A549 (cell line): ENCODE measurements around the gene CCL3. TPM values are rescaled to one million over a fixed set of nuclear protein-coding genes. Genes with fewer than 3 reads are reported as not detected.
"Not testable (repeated sequence)": the region's sequence is repeated elsewhere in the genome, so short reads cannot be mapped to it uniquely, and the experiment has no call there.

Experiments
- ATAC-seq, 2 experiments: fragments of 200-7000 bp in 1 of 2; fragments of >200 bp in 1 of 2; cut with Nextera tagmentation in 1 of 2; cut with Tn5 transposase in 1 of 2; 3 replicates each; pipeline versions ENCODE4 v1.8.0 to v1.9.1; 2018 to 2020; ENCODE audit warnings: mild to moderate bottlenecking in 1 of 2, moderate library complexity in 1 of 2
- CTCF ChIA-PET: fragments of 300-600 bp; sonication (Branson Sonifier 250); formaldehyde crosslinking; extraction: SDS; loops from one replicate; lab custom pipeline; 2021; ENCODE audit warnings: antibody characterized with exemption, inconsistent platforms; lab: Yijun Ruan, JAX
- POLR2A ChIA-PET: fragments of 350-600 bp; formaldehyde crosslinking; extraction: SDS; loops from one replicate; lab custom pipeline; 2021; ENCODE audit warnings: antibody characterized with exemption, inconsistent platforms; lab: Yijun Ruan, JAX
- DNase-seq, 2 experiments: peaks; one replicate each; pipeline versions ENCODE4 v3.0.0 to v3.0.0-alpha.2; 2011 to 2016; ENCODE audit warnings: low read depth in 1 of 2, low spot score in 1 of 2
- FAIRE-seq: peaks from 2 replicates; lab custom pipeline; 2011; peaks lifted over from hg19 to GRCh38; lab: Jason Lieb, UNC
- H3K27ac ChIP-seq, 2 experiments: fragments of >200 bp; sonication (Bioruptor Twin); formaldehyde crosslinking; 3 replicates each; pipeline ENCODE4 v1.5.1; 2016 to 2017
- H3K4me1 ChIP-seq: fragments of >200 bp; sonication (Bioruptor Twin); formaldehyde crosslinking; 3 replicates; pipeline ENCODE4 v1.6.1; 2016
- H3K4me2 ChIP-seq: fragments of >200 bp; sonication (Bioruptor Twin); formaldehyde crosslinking; 3 replicates; pipeline ENCODE4 v1.6.1; 2016
- H3K4me3 ChIP-seq: fragments of >200 bp; sonication (Bioruptor Twin); formaldehyde crosslinking; 3 replicates; pipeline ENCODE4 v1.5.1; 2016
- H3K9me3 ChIP-seq: fragments of >200 bp; sonication (Bioruptor Twin); formaldehyde crosslinking; 3 replicates; pipeline ENCODE4 v1.6.1; 2016
- CBX2 ChIP-seq: fragments of 200-600 bp; sonication (generic); IDR thresholded peaks from 2 replicates; pipeline ENCODE4 v1.6.1; 2016; ENCODE audit warnings: low read depth, mild to moderate bottlenecking, borderline replicate concordance
- ELK1 ChIP-seq: fragments of 150-350 bp; IDR thresholded peaks from 2 replicates; pipeline ENCODE4 v1.6.1; 2014; ENCODE audit warnings: low read depth, mild to moderate bottlenecking, low read length
- FOXS1 ChIP-seq: fragments of 250-450 bp; sonication (Bioruptor Pico); IDR thresholded peaks from 2 replicates; pipeline ENCODE4 v1.5.0; 2020; ENCODE audit warnings: mild to moderate bottlenecking, moderate library complexity
- HMGXB4 ChIP-seq: fragments of 250-450 bp; sonication (Bioruptor Pico); IDR thresholded peaks from 2 replicates; pipeline ENCODE4 v1.5.0; 2021; ENCODE audit warnings: mild to moderate bottlenecking, moderate library complexity, borderline replicate concordance
- HOXA7 ChIP-seq: fragments of 250-450 bp; sonication (Bioruptor Pico); IDR thresholded peaks from 2 replicates; pipeline ENCODE4 v1.5.0; 2020; ENCODE audit warnings: mild to moderate bottlenecking, moderate library complexity
- JUN ChIP-seq, 2 experiments: fragments of >200 bp; sonication (Bioruptor Twin); formaldehyde crosslinking; IDR thresholded peaks; 2 replicates in 1 of 2; 3 replicates in 1 of 2; pipeline ENCODE4 v1.6.1; 2016 to 2017
- KDM1A ChIP-seq: fragments of 200-600 bp; sonication (generic); IDR thresholded peaks from 2 replicates; pipeline ENCODE4 v1.6.1; 2016; ENCODE audit warnings: low read depth, mild to moderate bottlenecking
- MAFK ChIP-seq: fragments of 450-650 bp; IDR thresholded peaks from 2 replicates; pipeline ENCODE4 v1.6.1; 2014; ENCODE audit not compliant: partially characterized antibody
- MAZ ChIP-seq: fragments of 150-350 bp; IDR thresholded peaks from 2 replicates; pipeline ENCODE4 v1.6.1; 2014; ENCODE audit warnings: antibody characterized with exemption, low read depth, low read length, borderline replicate concordance
- MYC ChIP-seq: IDR thresholded peaks from 2 replicates; pipeline ENCODE4 v1.6.1; 2012; ENCODE audit warnings: mild to moderate bottlenecking, inconsistent platforms, low read length, improper control_type of control experiment, borderline replicate concordance
- ZC3H11A ChIP-seq: fragments of 450-650 bp; IDR thresholded peaks from 2 replicates; pipeline ENCODE4 v1.6.1; 2014; ENCODE audit warnings: antibody characterized with exemption, mild to moderate bottlenecking
- ZSCAN20 ChIP-seq: fragments of 250-450 bp; sonication (Bioruptor Pico); IDR thresholded peaks from 2 replicates; pipeline ENCODE4 v1.8.0; 2022; ENCODE audit warnings: mild to moderate bottlenecking, moderate library complexity
- WGBS: methylation state at CpG from one replicate; pipeline ENCODE4 v1.1.6; 2017; ENCODE audit errors: missing lambda C conversion rate; 5-methylcytosine and 5-hydroxymethylcytosine counted together
- polyA plus RNA-seq, 4 experiments: library from polyadenylated mRNA; depleted of rRNA in 3 of 4; stranded (reverse); fragments of >200 nt; fragmentation: RNase III in 1 of 4; extraction: RNeasy Plus Mini Kit Qiagen cat#74134 plus additional on column Dnase treatment in 1 of 4; gene quantifications; 2 replicates in 3 of 4; 3 replicates in 1 of 4; pipeline ENCODE4 v1.2.3, GENCODE V29; 2011 to 2017

CCL3 gene
- polyA plus RNA-seq, 2 of the 4 experiments (the other 2 are of a cell fraction) = not detected

- TF ChIP-seq KDM1A (no peak), MAZ (no peak), CBX2 (no peak)
These were observed 1.1 kb downstream of the CCL3 start (continued) for GRCh38 chr17:36088670-36089338.

GRCh38 chr17:36087897-36088572, 1.9 kb downstream of the CCL3 start:
- FAIRE-seq, POLR2A ChIA-PET, H3K4me1 ChIP-seq, H3K4me2 ChIP-seq, H3K4me3 ChIP-seq, ATAC-seq, H3K9me3 ChIP-seq, H3K27ac ChIP-seq, DNase-seq: not testable (repeated sequence)
- CTCF ChIA-PET = interaction anchor here (0.8 to 1.6 kb wide), 4 partner anchors 30 to 395 kb away, joined by 3 to 5 read pairs (median 3); no protein-coding TSS in a partner anchor
- WGBS = 32% methylated on average over 10 of the region's 10 CpGs

GRCh38 chr17:36087471-36087870, 2.5 kb downstream of the CCL3 start:
- H3K4me3 ChIP-seq, H3K9me3 ChIP-seq, H3K4me1 ChIP-seq, FAIRE-seq, POLR2A ChIA-PET, H3K27ac ChIP-seq, DNase-seq, ATAC-seq, H3K4me2 ChIP-seq: not testable (repeated sequence)
- CTCF ChIA-PET = interaction anchor here (1.5 kb wide), 1 partner anchor 10 kb away, joined by 3 read pairs; no protein-coding TSS in a partner anchor
- 43% methylated on average over 3 of the region's 3 CpGs for WGBS

- no peak for DNase-seq
- no peak for FAIRE-seq
- no peaks in the 10 kb centered on the region for H3K9me3 ChIP-seq
- CTCF ChIA-PET = interaction anchor here (1.4 to 1.5 kb wide), 3 partner anchors 9 to 14 kb away, joined by 3 to 4 read pairs (median 3); no protein-coding TSS in a partner anchor
- H3K4me1 ChIP-seq = no peaks in the 10 kb centered on the region
- H3K4me2 ChIP-seq = no peak overlapping the region
- no peak for TF ChIP-seq ELK1
- TF ChIP-seq ZC3H11A = no peak
- no peak for TF ChIP-seq HMGXB4 (CRISPR knock-in tag)
- no peak for TF ChIP-seq HOXA7 (CRISPR knock-in tag)
- TF ChIP-seq MYC = no peak
- TF ChIP-seq FOXS1 (CRISPR knock-in tag) = no peak
- TF ChIP-seq ZSCAN20 = no peak
- TF ChIP-seq MAFK = no peak
- no peak for TF ChIP-seq JUN (IDR thresholded peaks at IDR 0.05)
- POLR2A ChIA-PET = no interaction called here
- no peak overlapping the region for H3K27ac ChIP-seq
- WGBS = 49% methylated on average over 1 of the region's 1 CpG
- H3K4me3 ChIP-seq = no peak overlapping the region
- no peak for ATAC-seq
These were observed 3.2 kb downstream of the CCL3 start for GRCh38 chr17:36086791-36087190.
